GM10847 (cell line): Measurements from ENCODE around the gene ATXN10.

ENCODE experiments used
- POLR2A ChIP-seq: IDR thresholded peaks from 2 replicates; pipeline ENCODE4 v1.6.1; 2011; ENCODE audit not compliant: insufficient read length; ENCODE audit errors: extremely low read depth

Gene ATXN10

DNA sequence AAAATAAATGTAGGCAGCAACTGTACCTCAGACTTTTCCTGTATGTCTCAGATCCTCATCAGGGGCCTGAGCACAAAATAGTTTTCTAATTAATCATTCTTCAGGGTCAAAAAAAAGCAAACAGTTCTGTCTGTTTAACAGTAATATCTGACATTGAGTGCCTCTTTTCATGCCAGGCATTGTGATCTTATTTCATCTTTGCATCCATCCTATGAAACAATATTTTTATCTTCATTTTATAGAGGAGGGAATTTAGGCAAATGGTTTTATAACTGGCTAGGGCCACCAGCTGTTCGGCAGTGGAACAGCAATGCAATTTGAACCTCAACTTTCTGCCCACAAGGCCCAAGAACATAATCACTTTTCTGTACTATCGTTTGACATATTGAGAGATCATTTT is 159.8 kb downstream of the ATXN10 start:
- TF ChIP-seq POLR2A, result no peak

DNA sequence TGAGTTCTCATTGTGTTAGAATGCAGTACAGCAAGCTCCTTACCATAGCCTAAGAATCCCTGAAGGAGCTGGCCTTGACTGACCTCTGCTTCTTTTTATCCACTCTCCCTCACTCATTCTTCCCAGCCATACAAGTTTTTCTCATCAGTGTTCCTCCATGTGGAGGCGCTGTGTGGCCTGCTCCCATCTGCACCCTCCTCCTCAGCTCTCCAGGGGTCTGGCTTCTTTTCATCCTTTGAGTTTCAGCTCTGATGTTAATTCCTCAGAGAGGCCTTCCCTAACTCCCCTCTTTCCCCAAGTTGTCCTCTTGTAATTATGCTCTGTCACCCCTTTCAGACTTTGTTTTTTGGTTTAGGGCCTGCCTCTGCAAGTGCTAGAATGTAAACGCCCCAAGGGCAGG is 160.5 kb downstream of the ATXN10 start:
- no peak for TF ChIP-seq POLR2A

GRCh38 chr22:45832959-45833580 is 161.4 kb downstream of the ATXN10 start:
- TF ChIP-seq POLR2A, result no peak

DNA sequence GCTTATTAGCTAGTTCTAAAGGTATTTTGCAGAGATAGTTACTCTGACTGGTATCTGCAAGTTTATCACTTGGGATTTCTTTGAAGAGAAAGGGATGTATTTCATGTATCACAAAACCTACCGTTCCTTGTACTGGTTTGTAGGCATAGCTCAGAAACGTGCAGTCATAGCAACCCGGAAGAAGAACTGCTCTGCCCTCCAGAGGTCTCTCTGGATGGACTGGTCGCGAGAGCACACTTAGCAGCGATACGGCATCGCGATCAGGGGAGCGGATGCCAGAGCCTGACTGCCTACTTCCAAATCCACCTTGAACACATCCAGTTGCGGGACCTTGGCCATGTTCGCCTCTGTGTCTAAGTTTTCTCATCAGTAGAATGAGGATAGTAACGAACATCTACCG is 162.0 kb downstream of the ATXN10 start:
- no peak for TF ChIP-seq POLR2A

DNA sequence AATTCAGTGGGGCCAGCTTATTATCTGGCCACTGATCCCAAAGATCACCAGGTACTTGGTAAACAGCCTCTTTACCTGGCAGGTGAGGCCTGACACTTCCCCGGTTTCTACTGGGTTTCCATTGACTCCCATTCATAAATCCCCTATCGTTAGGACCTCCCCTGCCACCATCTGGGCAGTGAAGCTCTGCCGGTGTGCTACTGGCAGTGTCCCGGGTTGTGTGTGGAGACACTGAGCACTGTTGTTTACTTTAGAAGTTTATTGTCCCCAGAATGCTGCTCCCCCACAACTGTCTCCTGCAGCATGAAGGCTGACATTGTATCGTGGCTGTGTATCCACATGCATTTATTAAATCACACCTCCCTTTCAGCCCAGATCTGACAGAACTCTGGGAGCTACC is 162.6 kb downstream of the ATXN10 start:
- TF ChIP-seq POLR2A, result no peak

DNA sequence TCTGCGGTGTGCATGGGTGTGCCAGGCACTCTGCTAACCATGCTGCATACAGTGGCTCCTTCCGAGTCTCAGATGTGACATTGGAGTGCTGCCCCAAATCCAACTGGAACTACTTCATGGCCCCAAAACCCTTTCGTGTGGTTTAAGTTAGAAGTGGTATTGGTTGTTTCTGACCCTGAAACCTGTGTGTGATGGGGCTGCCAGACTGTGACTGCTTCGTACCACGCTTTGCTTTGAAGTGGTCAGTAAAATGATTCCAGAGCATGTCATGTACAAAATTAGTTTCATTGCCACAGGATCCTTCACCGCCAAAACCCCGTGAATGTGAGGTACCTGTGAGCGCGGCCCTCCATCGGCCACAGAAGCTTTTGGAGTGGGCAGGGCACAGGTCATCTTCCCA is 163.2 kb downstream of the ATXN10 start:
- TF ChIP-seq POLR2A, result no peak

DNA sequence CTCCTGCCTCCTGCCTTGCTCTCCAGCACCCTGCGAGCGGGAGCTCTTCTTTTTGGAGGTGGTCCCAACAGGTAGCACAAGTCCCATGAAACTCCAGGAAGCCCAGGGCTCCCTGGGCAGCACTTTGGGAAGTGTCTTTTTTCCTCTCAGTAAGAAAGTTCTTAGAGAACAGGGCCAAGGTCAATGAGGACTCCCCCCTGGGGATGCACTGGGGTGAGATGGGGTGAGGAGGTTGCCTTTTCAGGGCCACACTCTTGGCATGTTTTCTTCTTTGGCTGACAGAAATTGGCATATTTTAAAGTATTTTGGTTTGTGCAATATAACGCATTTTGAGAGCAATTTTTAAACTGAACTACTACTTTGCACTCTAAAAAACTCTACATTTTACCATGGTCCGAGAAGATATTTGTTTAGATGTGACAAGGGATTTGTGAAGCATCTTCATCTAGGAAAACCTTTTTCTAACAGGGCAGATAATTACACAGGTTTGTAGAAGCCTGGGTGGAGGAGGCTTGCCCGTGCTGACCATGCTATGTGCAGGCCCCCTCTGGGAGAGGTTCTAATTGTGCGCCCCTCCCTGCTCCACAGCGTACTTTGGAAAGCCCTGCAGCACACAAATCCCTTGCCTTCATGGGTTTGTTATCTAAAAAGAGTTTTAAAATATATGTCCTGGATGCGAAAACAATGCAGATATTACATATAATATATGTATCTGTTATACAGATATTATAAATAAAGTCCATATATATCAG is 165.0 kb downstream of the ATXN10 start:
- TF ChIP-seq POLR2A, result no peak

DNA sequence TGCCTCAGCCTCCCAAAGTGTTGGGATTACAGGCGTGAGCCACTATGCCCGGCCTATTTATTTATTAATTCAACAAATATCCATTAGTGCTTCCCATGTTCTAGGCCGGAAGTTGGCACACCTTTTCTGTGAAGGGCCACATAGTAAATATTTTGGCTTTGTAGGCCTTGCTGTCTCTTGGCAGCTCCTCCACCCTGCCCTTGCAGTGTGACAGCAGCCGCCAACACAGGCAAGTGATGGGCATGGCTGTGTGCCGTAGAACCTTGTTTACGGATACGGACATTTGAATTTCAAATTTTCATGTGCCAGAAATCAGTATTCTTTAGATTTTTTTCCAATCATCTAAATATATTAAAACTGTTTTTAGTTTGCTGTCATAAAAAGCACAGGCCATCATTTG is 165.9 kb downstream of the ATXN10 start:
- TF ChIP-seq POLR2A, result no peak

DNA sequence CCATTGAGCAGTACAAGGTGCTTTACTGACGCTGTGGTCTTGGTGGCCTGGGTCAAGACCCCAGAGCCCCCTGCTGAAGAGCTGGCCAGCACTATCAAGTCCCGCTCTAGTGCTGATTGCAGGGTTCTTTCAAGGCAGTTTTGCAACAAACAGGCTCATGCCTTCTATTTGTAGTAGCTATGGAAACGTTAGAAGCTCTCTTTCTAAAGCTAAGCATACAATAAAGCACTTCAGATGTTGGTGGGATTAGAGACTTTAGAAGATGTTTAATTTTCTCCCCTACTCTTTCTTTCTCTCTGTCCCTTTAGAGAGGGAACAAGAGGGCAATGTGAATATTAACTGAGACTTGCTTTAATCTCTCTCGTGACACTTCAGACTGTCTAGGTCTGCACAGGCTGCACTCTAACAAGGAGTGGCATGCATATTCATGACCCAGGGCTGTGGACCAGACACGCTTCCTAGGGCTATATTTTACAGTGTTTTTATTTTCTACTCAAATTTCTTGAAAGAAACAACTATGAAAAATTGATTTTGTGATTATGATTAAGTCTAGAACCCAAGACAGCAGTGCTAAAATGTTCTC is 166.8 kb downstream of the ATXN10 start:
- TF ChIP-seq POLR2A, result no peak

DNA sequence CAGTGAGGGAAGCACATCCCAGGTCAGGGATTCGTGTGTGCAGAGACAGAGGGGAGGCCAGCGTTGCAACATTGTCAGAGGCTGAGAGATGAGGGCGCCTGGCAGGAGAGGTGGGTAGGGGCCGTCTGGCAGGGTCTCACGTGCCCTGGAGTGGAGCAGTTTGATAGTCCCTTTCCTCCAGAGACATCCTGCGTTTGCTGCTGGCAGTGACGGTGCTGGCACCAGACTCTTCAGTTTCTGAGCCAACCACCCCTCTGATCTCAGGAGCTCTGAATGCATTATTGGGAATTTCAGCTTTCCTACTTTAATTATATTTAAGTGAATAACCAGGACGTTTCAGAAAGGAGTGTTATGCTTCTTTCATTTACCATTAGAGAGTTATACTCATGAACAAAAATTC is 168.8 kb downstream of the ATXN10 start:
- no peak for TF ChIP-seq POLR2A

DNA sequence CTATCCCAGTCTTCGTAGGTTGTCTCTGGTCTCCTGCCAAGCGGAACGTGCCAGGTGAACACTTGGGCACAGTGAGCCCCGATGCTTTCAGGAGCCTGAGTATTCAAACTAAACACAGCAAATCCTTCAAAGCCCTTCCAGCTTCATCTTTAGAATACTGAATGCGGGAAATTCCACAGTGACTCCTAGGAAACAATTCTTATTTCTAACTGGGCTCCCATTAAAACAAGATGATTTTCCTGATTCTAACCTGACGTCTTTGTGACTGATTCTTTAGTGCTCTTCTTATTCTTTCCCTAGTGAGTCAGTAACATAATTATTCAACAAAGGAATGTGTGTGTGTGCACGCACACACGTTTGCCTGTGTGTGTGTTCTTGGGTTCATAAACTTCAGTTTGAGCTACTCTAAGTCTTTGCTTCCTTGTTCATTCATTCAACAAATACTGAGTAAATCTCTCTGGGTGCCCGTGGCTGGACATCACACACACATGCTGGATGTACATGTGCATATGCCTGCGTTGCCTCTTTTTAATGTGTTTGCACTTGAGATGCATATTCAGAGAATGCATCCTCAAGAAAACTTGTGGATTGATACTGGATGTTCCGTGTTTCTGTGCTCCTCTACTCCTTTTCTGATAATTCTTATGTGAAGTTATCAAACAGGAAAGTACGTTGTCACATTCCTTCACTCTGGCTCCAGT is 170.8 kb downstream of the ATXN10 start:
- TF ChIP-seq POLR2A, result no peak

GRCh38 chr22:45843031-45843430 is 171.4 kb downstream of the ATXN10 start:
- no peak for TF ChIP-seq POLR2A

GRCh38 chr22:45843986-45844385 is 172.4 kb downstream of the ATXN10 start:
- TF ChIP-seq POLR2A, result no peak

DNA sequence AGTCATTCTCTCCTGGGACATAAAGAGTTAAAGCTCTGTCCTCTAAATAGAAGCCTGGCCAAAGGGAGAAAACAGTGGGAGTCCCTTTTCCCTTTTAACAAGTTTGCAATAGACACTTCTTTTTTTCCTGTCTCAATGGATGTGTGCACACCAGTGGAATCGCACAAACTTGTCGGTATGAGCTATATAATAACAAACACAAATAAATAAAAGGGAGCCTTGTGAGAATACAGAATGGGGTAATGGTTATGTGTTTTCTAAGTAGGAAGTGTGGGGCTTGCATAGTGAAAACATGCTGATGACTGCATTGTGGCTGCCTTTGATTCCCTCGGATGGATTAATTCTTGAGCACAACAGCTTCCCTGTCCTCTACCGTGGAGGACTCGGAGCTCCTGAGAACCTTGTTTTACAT is 173.4 kb downstream of the ATXN10 start:
- TF ChIP-seq POLR2A, result no peak

DNA sequence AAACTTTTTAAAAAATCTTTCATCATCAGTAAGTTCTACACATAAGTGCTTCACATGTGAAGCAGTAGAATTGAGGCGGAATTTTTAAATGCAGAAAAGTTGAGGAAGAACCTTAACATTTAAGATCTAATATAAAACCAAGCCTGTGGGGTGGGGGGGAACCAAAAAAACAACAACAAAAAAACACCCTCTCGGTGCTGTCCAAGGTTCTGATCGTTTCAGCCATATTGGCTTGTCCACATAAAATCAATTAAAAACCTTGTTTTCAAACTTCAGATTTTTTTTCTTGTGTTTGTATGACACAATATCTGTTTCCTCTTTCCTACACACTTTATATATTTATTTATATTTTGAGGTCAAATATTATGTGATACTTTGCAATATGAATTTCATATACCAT is 175.3 kb downstream of the ATXN10 start:
- TF ChIP-seq POLR2A, result no peak

GRCh38 chr22:45848904-45849303 is 177.3 kb downstream of the ATXN10 start:
- TF ChIP-seq POLR2A, result no peak
